Peyer's patch (tissue), 4 donors: ENCODE measurements around the gene CTU1. TPM values are rescaled to one million over a fixed set of nuclear protein-coding genes. Genes with fewer than 3 reads are reported as not detected.
A peak's percentile ranks its signal among the peaks of the same experiment; 100 is the strongest.

Experiments
- DNase-seq, 3 donors: peaks; one replicate each; pipeline ENCODE4 v3.0.0-alpha.2; 2017 to 2019
- H3K27ac ChIP-seq, 4 donors: fragments of 200-600 bp; sonication (generic); one replicate each; pipeline ENCODE4 v1.5.1; 2016 to 2019
- H3K27me3 ChIP-seq, 2 donors: fragments of 200-600 bp; sonication (generic); one replicate each; pipeline ENCODE4 v1.5.1; 2019
- H3K36me3 ChIP-seq, 3 donors: fragments of 200-600 bp; sonication (generic); one replicate each; pipeline ENCODE4 v1.5.1; 2016 to 2019
- H3K4me1 ChIP-seq, 4 donors: fragments of 200-600 bp; sonication (generic); one replicate each; pipeline ENCODE4 v1.5.1; 2016 to 2019
- H3K4me3 ChIP-seq, 4 donors: fragments of 200-600 bp; sonication (generic); 1 replicate in 3 of 4; 2 replicates in 1 of 4; pipeline ENCODE4 v1.5.1; 2016 to 2019; ENCODE audit warnings: mild to moderate bottlenecking in 1 of 4
- H3K9me3 ChIP-seq, 4 donors: fragments of 200-600 bp; sonication (generic); one replicate each; pipeline ENCODE4 v1.5.1; 2016 to 2019; ENCODE audit warnings: mild to moderate bottlenecking in 1 of 4
- CTCF ChIP-seq, 6 experiments: fragments of 450-650 bp in 4 of 6; fragments of 200-600 bp in 2 of 6; sonication (generic) in 1 of 6; IDR thresholded peaks; one replicate each; pipeline ENCODE4 v1.5.1; 2017 to 2019; ENCODE audit warnings: antibody characterized with exemption in 6 of 6, mild to moderate bottlenecking in 3 of 6, moderate library complexity in 1 of 6
- POLR2A ChIP-seq, 2 donors: fragments of 450-650 bp; IDR thresholded peaks; one replicate each; pipeline ENCODE4 v1.5.1; 2017; ENCODE audit warnings: antibody characterized with exemption in 2 of 2, mild to moderate bottlenecking in 2 of 2, moderate library complexity in 2 of 2
- total RNA-seq, 4 donors: library from RNA; depleted of rRNA; stranded (reverse); fragments of >200 nt; gene quantifications; one replicate each; pipeline ENCODE4 v1.1.0, GENCODE V29; 2016

The CTU1 gene
- total RNA-seq, 4 donors from 2014 or later, result 4.4 to 10.0 (median 6.5) TPM

- Histone ChIP-seq H3K9me3 (no peaks in the 10 kb centered on the region), H3K27me3 (no peaks in the 10 kb centered on the region), H3K4me3 (no peak overlapping the region), H3K36me3 (no peaks in the 10 kb centered on the region), H3K4me1 (peaks cover 0 to 11% (median 0%) of the 10 kb centered on the region in 4 donors), H3K27ac (peak overlapping the region in 1 of 4 donors; percentile 9)
- DNase-seq, result peak in 1 of 3 donors; percentile 23
- TF ChIP-seq POLR2A (IDR thresholded peaks at IDR 0.05), result no peak
- TF ChIP-seq CTCF (IDR thresholded peaks at IDR 0.05), result no peak
These were observed 20.0 kb upstream of the CTU1 start for GRCh38 chr19:51128227-51128626.

GRCh38 chr19:51127755-51128154 lies 19.5 kb upstream of the CTU1 start:
- no peaks in the 10 kb centered on the region for H3K27me3 ChIP-seq
- no peaks in the 10 kb centered on the region for H3K36me3 ChIP-seq
- H3K27ac ChIP-seq, result peak overlapping the region in 1 of 4 donors; percentile 9
- DNase-seq, result peak in 1 of 3 donors; percentile 60
- TF ChIP-seq CTCF (IDR thresholded peaks at IDR 0.05), result no peak
- TF ChIP-seq POLR2A (IDR thresholded peaks at IDR 0.05), result no peak
- peaks cover 0 to 11% (median 0%) of the 10 kb centered on the region in 4 donors for H3K4me1 ChIP-seq
- H3K9me3 ChIP-seq, result no peaks in the 10 kb centered on the region
- no peak overlapping the region for H3K4me3 ChIP-seq

- TF ChIP-seq POLR2A (IDR thresholded peaks at IDR 0.05) (no peak), CTCF (IDR thresholded peaks at IDR 0.05) (no peak)
- peak overlapping the region in 2 of 4 donors; percentile 8 to 17 for H3K4me3 ChIP-seq
- DNase-seq, result no peak
- no peaks in the 10 kb centered on the region for H3K27me3 ChIP-seq
- H3K9me3 ChIP-seq, result no peaks in the 10 kb centered on the region
- H3K27ac ChIP-seq, result peak overlapping the region in 1 of 4 donors; percentile 8
- no peaks in the 10 kb centered on the region for H3K36me3 ChIP-seq
- peaks cover 0 to 11% (median 0%) of the 10 kb centered on the region in 4 donors for H3K4me1 ChIP-seq
These were observed 18.8 kb upstream of the CTU1 start for GRCh38 chr19:51127032-51127431.

GRCh38 chr19:51125421-51126075 lies 17.3 kb upstream of the CTU1 start:
- H3K27ac ChIP-seq, result peak overlapping the region in 2 of 4 donors; percentile 31 to 64
- H3K9me3 ChIP-seq, result no peaks in the 10 kb centered on the region
- H3K4me3 ChIP-seq, result peak overlapping the region in 2 of 4 donors; percentile 28 to 29
- no peaks in the 10 kb centered on the region for H3K27me3 ChIP-seq
- peaks cover 0 to 11% (median 0%) of the 10 kb centered on the region in 4 donors for H3K4me1 ChIP-seq
- DNase-seq, result no peak
- no peaks in the 10 kb centered on the region for H3K36me3 ChIP-seq
- TF ChIP-seq CTCF (IDR thresholded peaks at IDR 0.05) (no peak), POLR2A (IDR thresholded peaks at IDR 0.05) (no peak)

GRCh38 chr19:51124729-51125128 lies 16.5 kb upstream of the CTU1 start, which contains the start of gene SIGLEC9:
TSS of gene SIGLEC9 (plus strand) at chr19:51124906. CDS start at chr19:51124975, 69 bp downstream.
- Histone ChIP-seq H3K27ac (peak within 1 kb of the TSS in 3 of 4 donors; percentile 35 to 64 (median 38)), H3K4me3 (peak within 1 kb of the TSS in 2 of 4 donors; percentile 28 to 29), H3K4me1 (peaks cover 0 to 11% (median 0%) of the 10 kb centered on the region in 4 donors), H3K27me3 (no peaks in the 10 kb centered on the region), H3K9me3 (no peaks in the 10 kb centered on the region), H3K36me3 (no peaks in the 10 kb centered on the region)
- no peak for TF ChIP-seq CTCF (IDR thresholded peaks at IDR 0.05)
- TF ChIP-seq POLR2A (IDR thresholded peaks at IDR 0.05), result no peak
- peak in 1 of 3 donors; percentile 54 for DNase-seq
